ENCODE data around the gene FAM193A.
A peak's percentile ranks its signal among the peaks of the same experiment; 100 is the strongest.

FAM193A gene

GRCh38 chr4:2742823-2743517 lies 206.5 kb downstream of the FAM193A start:
- H3K4me3 ChIP-seq (replicated peaks in 1 of 2; ENCODE audit: low read depth in 2 of 2, low read length in 2 of 2): no peak overlapping the region
- TF ChIP-seq CTCF (IDR thresholded peaks at IDR 0.05; ENCODE audit: low read depth, low read length): no peak
- DNase-seq (ENCODE audit: low read depth in 2 of 2): no peak

GRCh38 chr4:2743518-2744445 lies 207.3 kb downstream of the FAM193A start:
- no peak for DNase-seq (ENCODE audit: low read depth in 2 of 2)
- no peak overlapping the region for H3K4me3 ChIP-seq (replicated peaks in 1 of 2; ENCODE audit: low read depth in 2 of 2, low read length in 2 of 2)
- TF ChIP-seq CTCF (IDR thresholded peaks at IDR 0.05; ENCODE audit: low read depth, low read length): no peak

- TF ChIP-seq CTCF (IDR thresholded peaks at IDR 0.05; ENCODE audit: low read depth, low read length): no peak
- no peak overlapping the region for H3K4me3 ChIP-seq (replicated peaks in 1 of 2; ENCODE audit: low read depth in 2 of 2, low read length in 2 of 2)
- DNase-seq (ENCODE audit: low read depth in 2 of 2): no peak
Observed at GRCh38 chr4:2744576-2745270, 208.3 kb downstream of the FAM193A start.

GRCh38 chr4:2745516-2745915 lies 209.1 kb downstream of the FAM193A start:
- no peak for TF ChIP-seq CTCF (IDR thresholded peaks at IDR 0.05; ENCODE audit: low read depth, low read length)
- no peak overlapping the region for H3K4me3 ChIP-seq (replicated peaks in 1 of 2; ENCODE audit: low read depth in 2 of 2, low read length in 2 of 2)
- no peak for DNase-seq (ENCODE audit: low read depth in 2 of 2)

GRCh38 chr4:2745981-2746806 lies 209.7 kb downstream of the FAM193A start:
- DNase-seq (ENCODE audit: low read depth in 2 of 2): peak; percentile 16 to 82
- no peak for TF ChIP-seq CTCF (IDR thresholded peaks at IDR 0.05; ENCODE audit: low read depth, low read length)

More at GRCh38 chr4:2745981-2746806, 209.7 kb downstream of the FAM193A start:
- H3K4me3 ChIP-seq (replicated peaks in 1 of 2; ENCODE audit: low read depth in 2 of 2, low read length in 2 of 2): no peak overlapping the region

Data from cardiac fibroblast (primary cell).